ACC112 (cell line): ENCODE results near the gene SLC22A15.

Experiments used
- H2AFZ ChIP-seq: fragments of 200-600 bp; sonication (generic); one replicate; pipeline ENCODE4 v1.6.0; 2017; ENCODE audit warnings: antibody characterized with exemption, low read length; ENCODE audit not compliant: unreplicated experiment
- H3K27ac ChIP-seq: fragments of 200-600 bp; sonication (generic); 2 replicates; pipeline ENCODE4 v1.5.1; 2014; ENCODE audit warnings: low read depth, mild to moderate bottlenecking, antibody characterized with exemption, low read length, moderate library complexity
- H3K27me3 ChIP-seq: fragments of 200-600 bp; sonication (generic); 2 replicates; pipeline ENCODE4 v1.6.1; 2014; ENCODE audit warnings: mild to moderate bottlenecking, antibody characterized with exemption, low read length, moderate library complexity, mixed read lengths; ENCODE audit not compliant: insufficient read depth
- H3K36me3 ChIP-seq: fragments of 200-600 bp; sonication (generic); 2 replicates; pipeline ENCODE4 v1.6.1; 2016; ENCODE audit warnings: mild to moderate bottlenecking, antibody characterized with exemption, low read length, moderate library complexity, mixed read lengths; ENCODE audit not compliant: insufficient read depth
- H3K4me1 ChIP-seq: fragments of 200-600 bp; sonication (generic); one replicate; pipeline ENCODE4 v1.6.1; 2016; ENCODE audit warnings: low read length, mixed read lengths; ENCODE audit not compliant: insufficient read depth, unreplicated experiment, control insufficient read depth
- H3K4me3 ChIP-seq: fragments of 200-600 bp; sonication (generic); 2 replicates; pipeline ENCODE4 v1.5.1; 2014; ENCODE audit warnings: mild to moderate bottlenecking, low read depth, low read length
- H3K79me2 ChIP-seq: fragments of 200-600 bp; sonication (generic); one replicate; pipeline ENCODE4 v1.6.0; 2016; ENCODE audit warnings: low read length; ENCODE audit not compliant: control insufficient read depth, unreplicated experiment, insufficient read depth

Gene SLC22A15

GRCh38 chr1:116115476-116116439, 139.4 kb downstream of the SLC22A15 start:
- H3K27me3 ChIP-seq: no peaks in the 10 kb centered on the region
- H3K36me3 ChIP-seq: no peaks in the 10 kb centered on the region
- H3K4me3 ChIP-seq: no peak overlapping the region
- no peak overlapping the region for H3K27ac ChIP-seq
- H2AFZ ChIP-seq: no peak overlapping the region
- H3K4me1 ChIP-seq: peaks cover 15% of the 10 kb centered on the region
- no peaks in the 10 kb centered on the region for H3K79me2 ChIP-seq

GRCh38 chr1:116118471-116118870, 142.2 kb downstream of the SLC22A15 start:
- H3K4me1 ChIP-seq: peaks cover 28% of the 10 kb centered on the region
- no peak overlapping the region for H3K27ac ChIP-seq
- H3K27me3 ChIP-seq: no peaks in the 10 kb centered on the region
- H3K4me3 ChIP-seq: no peak overlapping the region
- H2AFZ ChIP-seq: no peak overlapping the region
- no peaks in the 10 kb centered on the region for H3K79me2 ChIP-seq
- no peaks in the 10 kb centered on the region for H3K36me3 ChIP-seq
